ENCODE results near the gene LYRM7. TPM values are rescaled to one million over a fixed set of nuclear protein-coding genes. Genes with fewer than 3 reads are reported as not detected.
"Not testable (repeated sequence)": the region's sequence is repeated elsewhere in the genome, so short reads cannot be mapped to it uniquely, and the experiment has no call there.

LYRM7 gene
- total RNA-seq: 34.9 TPM
- long read RNA-seq, full-length matches to known transcripts: 64 of 77 reads
- long read RNA-seq, partial matches to known transcripts: 1 of 77 reads
- long read RNA-seq, other reads (novel, unspliced or antisense): 12 of 77 reads

DNA sequence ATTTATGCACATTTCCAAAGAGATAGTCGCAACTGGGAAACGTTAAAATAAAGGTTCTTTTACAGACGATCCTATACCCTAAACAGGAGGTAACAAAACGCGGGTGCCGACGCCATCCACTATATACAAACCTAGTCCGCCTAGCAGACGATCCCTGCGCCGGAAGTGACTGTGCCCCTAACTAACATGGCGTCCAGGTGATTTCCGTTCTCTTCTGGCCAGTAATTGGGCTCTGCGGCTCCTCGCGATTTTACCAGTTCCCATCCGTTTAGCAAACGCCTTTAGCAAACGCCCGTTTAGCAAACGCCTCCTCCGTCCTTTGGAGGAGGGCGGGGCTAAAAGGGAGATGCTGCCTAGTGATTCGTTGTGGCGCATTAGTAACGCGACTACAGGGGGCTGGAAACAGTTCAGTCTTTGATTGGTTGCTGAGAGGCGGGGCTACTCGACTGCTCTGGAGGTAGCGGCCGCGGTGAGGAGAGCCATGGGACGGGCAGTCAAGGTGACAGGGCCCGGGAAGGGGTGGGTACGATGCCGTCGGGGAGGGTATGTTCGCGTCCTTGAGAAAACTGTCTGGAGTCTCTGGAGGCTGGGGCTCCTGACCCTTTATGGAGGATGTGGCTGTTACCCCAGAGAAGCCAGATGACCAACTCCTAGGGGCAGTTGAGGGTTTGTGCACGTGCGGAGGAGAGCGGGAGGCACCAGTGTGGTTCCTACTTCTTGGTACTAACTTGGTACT lies at the start of gene LYRM7:
TSS of gene LYRM7 (plus strand) at position 405 of the 736 bp plus-strand sequence. CDS start at position 482, 77 bp downstream.
- DNase-seq: peak; percentile 94
- intact Hi-C loops (cut with micrococcal nuclease): loop anchor here (10.0 kb wide), 1 partner anchor 244 kb away; no protein-coding TSS in a partner anchor
- peak; percentile 99 for ATAC-seq

DNA sequence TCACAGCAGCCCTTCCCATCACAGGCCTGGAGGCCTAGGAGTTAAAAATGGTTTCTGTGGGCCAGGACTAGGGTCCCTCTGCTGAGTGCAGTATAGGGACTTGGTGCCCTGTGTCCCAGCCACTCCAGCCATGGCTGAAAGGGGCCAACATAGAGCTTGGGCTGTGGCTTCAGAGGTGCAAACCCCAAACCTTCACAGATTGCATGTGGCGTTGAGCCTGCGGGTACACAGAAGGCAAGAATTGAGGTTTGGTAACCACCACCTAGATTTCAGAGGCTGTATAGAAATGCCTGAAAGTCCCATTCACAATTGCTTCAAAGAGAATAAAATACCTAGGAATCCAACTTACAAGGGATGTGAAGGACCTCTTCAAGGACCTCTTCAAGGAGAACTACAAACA lies 43.5 kb upstream of the LYRM7 start:
- ATAC-seq; intact Hi-C loops (cut with micrococcal nuclease); DNase-seq: not testable (repeated sequence)

DNA sequence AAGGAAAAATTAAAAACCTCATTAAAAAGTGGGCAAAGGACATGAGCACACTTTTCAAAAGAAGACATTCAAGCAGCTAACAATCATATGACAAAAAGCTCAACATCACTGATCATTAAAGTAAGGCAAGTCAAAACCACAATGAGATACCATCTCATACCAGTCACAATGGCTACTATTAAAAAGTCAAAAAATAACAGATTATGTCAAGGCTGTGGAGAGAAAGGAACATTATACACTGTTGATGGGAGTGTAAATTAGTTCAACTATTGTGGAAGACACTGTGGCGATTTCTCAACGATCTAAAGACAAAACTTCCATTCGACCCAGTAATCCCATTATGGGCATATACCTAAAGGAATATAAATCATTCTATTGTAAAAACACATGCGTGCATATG lies 41.4 kb upstream of the LYRM7 start:
- DNase-seq: no peak
- intact Hi-C loops (cut with micrococcal nuclease): no loop called here
- no peak for ATAC-seq

DNA sequence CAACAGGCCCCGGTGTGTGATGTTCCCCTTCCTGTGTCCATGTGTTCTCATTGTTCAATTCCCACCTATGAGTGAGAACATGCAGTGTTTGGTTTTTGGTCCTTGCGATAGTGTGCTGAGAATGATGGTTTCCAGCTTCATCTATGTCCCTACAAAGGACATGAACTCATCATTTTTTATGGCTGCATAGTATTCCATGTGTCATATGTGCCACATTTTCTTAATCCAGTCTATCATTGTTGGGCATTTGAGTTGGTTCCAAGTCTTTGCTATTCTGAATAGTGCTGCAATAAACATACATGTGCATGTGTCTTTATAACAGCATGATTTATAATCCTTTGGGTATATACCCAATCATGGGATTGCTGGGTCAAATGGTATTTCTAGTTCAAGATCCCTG lies 37.7 kb upstream of the LYRM7 start:
- ATAC-seq; intact Hi-C loops (cut with micrococcal nuclease); DNase-seq: not testable (repeated sequence)

DNA sequence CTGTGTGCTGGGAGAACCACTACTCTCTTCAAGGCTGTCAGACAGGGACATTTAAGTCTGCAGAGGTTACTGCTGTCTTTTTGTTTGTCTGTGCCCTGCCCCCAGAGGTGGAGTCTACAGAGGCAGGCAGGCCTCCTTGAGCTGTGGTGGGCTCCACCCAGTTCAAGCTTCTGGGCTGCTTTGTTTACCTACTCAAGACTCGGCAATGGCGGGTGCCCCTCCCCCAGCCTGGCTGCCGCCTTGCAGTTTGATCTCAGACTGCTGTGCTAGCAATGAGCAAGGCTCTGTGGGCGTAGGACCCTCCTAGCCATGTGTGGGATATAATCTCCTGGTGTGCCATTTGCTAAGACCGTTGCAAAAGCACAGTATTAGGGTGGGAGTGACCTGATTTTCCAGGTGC lies 32.3 kb upstream of the LYRM7 start:
- DNase-seq; intact Hi-C loops (cut with micrococcal nuclease); ATAC-seq: not testable (repeated sequence)

DNA sequence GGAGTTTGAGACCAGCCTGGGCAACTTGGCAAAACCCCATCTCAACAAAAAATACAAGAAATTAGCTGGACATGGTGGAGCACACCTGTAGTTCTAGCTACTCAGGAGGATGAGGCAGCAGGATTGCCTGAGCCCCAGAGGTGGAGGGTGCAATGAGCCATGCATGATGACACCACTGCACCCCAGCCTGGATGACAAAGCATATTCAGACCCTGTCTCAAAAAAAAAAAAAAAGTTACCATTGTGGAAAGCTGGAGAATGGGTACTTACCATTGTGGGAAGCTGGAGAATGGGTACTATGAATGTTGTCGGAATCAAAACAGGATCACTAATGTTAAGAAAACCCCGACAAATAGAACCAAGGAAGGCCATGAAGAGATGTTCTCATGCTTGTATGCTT lies 31.4 kb upstream of the LYRM7 start:
- intact Hi-C loops (cut with micrococcal nuclease): no loop called here
- ATAC-seq (no peak), DNase-seq (no peak)

DNA sequence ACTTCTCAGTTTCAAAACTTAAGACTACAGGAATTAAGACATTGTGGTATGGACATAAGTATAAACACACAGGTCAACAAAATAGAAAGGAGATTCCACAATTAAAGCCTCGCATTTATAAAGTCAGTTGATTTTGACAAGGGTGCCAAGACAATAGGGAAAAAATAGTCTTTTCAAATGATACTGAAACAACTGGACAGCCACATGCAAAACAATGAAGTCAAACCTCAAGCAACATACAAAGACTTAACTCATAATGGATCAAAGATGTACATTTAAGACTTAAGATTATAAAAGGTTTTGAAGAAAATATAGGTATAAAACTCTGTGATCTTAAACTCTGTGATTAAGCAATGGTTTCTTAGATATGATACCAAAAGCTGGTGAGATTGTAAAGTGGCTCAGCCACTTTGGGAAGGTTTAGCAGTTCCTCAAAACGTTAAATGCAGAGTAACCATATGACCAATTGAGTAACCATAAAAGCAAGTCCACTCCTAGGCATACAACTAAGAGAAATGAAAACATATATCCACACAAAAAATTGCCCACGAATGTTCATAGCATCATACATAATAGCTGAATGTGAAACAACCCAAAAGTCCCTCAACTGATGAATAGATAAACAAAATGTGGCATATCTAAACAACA lies 27.6 kb upstream of the LYRM7 start:
- intact Hi-C loops (cut with micrococcal nuclease): no loop called here
- ATAC-seq (no peak), DNase-seq (no peak)

DNA sequence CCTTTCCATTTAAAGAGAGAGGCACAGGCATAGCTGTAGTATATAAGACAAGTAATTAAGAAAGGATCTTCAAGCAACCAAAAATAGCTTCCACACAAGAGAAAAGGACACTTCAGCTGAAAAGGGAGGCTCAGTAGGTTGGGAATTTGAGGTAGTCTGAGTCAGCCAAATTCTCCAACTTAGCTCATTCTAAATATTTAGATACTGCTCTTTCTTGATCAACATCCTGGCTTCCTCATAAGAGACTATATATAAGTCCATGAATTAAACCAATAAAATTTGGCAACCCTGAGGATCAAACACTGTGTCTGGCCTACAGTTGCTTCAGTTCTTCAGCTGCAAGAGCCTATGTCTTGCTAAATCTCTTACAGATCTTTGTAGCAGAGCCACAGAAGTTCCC lies 23.5 kb upstream of the LYRM7 start:
- intact Hi-C loops (cut with micrococcal nuclease): no loop called here
- ATAC-seq (no peak), DNase-seq (no peak)

DNA sequence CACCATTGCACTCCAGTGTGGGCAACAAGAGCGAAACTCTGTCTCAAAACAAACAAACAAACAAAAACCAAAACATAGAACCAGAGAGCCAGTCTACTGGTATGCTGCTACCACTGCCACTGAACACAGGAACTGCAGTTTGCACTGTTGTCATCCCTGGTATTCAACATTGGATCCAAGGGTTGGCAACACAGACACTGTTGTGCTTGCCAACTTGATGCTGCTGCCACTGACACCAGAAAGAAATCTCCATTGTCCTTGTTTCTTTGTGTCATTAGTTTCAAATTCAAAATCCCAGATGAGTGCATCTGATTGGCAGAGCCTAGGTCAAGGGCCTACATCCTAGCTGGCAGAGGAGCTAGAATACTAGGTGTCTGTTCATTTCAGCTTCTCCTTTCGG lies 21.9 kb upstream of the LYRM7 start:
- peak; percentile 58 for ATAC-seq
- DNase-seq: no peak
- intact Hi-C loops (cut with micrococcal nuclease): no loop called here

DNA sequence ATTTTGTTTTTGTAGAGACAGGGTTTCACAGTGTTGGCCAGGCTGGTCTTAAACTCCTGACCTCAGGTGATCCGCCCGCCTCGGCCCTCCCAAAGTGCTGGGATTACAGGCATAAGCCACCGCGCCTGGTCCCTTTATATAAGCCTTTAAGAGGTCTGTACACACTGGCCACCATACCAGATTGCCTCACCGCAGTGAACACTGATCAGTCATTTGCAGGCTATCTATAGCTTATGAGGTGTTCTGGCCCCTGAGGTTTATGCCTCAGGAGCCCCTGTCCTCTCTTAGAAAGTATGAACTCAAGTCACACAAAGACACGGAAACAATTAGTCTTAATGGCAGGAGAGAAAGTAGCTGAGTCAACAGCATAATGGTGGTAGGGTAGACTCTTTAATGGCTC lies 20.3 kb upstream of the LYRM7 start:
- ATAC-seq: no peak
- no peak for DNase-seq
- intact Hi-C loops (cut with micrococcal nuclease): no loop called here

DNA sequence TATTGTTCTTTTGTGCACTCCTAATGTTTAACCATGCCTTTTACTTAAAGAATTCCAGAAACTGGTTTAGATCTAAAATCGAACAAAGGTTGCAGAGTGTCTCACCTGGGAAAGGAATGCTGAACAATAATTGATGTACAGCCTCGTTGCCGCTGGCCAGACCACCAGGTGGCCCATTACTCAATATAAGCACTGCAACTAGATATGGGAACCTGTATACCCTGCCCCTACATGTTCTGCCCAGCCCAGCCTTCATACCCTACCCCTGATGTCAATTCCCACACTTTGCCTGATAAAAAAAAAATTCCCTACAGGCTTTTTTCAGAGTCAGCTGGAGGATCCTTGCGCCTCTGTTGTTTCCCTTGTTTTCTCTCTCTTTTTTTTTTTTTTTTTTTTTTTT lies 19.5 kb upstream of the LYRM7 start:
- no peak for DNase-seq
- no peak for ATAC-seq
- intact Hi-C loops (cut with micrococcal nuclease): no loop called here

DNA sequence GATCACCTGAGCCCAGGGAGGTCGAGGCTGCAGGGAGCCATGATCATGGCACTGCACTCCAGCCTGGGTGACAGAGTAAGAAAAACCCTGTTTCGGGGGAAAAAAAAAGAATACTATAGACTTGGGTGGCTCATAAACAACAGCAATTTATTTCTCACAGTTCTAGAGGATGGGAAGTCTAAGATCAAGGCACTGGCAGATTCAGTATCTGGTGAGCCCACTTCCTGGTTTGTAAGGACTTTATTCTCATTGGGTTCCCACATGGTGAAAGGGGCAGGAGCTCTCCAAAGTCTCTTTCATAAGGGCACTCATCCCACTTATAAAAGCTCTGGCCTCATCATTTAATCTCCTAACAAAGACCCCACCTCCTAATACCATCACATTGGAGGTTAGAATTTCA lies 14.4 kb upstream of the LYRM7 start:
- intact Hi-C loops (cut with micrococcal nuclease): no loop called here
- ATAC-seq (no peak), DNase-seq (no peak)

DNA sequence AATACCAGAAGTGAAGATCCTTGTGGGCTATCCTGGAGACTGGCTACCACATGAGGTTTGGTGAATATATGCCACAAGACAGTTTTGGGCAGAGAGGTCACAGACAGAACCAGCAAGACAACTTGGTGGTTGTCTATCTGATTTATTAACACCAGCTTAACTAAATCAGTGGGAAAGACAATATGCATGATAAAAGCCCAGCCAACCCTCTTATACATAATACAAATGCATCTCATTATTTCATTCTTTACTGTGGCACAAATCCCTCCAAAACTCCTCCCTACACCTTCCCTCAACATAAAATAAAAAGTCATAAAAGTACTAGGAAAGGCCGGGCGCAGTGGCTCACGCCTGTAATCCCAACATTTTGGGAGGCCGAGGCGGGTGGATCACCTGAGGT lies 13.8 kb upstream of the LYRM7 start:
- no peak for ATAC-seq
- no peak for DNase-seq
- intact Hi-C loops (cut with micrococcal nuclease): no loop called here

DNA sequence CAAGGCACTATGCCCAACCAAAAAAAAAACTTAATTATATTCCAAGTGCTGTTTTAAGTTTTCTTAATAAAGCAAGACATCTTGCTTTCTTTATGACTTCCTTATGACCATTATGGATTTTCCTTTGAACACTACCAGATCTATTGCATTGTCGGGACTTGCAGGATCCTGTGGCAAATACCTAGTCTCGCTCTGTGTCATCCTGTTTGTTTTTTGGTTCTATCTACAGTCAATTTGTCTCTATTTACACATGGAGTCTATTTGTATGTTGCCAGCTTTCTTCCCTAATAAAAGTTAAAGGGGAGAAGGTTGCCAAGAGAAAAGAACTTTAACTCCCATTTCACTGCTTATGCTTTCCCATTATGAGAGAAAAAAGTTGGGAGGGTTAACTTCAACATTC lies 10.6 kb upstream of the LYRM7 start:
- DNase-seq (no peak), ATAC-seq (no peak)
- intact Hi-C loops (cut with micrococcal nuclease): no loop called here

DNA sequence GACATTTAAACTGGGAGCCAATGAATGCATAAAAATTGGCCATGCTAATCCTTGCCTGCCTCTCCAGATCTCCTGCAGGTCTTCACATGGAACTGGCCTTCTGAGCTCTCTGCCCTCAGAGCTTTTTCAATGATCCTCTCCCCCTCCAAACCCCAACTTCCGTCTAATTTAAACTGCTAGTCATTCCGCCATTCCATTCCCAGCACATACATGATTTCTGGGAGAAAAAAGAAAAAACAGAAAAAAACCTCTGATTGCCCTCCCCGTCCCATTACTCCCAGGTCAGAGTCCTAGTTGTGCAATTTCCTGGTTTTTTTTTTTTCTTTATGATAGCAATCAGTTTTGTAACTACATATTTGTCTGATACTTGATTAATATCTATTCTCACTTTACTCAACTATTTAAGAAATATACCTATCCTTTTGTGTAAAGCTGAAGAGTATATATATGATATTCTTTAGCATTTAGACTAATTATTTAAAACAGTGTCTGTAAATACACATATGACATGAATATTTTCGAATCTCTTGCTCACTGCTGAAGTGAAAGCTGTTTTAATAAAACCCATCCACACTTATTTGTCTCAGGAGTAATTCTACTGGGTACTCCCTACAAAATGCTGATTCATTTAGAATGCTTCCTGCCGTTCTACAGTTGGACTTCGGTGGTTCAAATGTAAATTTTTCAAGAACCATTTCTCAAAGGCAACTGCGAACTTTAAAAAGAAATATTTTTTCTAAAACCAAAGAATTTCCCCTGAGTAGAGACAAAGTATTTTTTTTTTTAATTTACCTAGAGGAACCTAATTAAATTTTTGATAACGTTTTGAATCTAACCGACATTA lies 7.2 kb upstream of the LYRM7 start:
- intact Hi-C loops (cut with micrococcal nuclease): no loop called here
- no peak for DNase-seq
- no peak for ATAC-seq

DNA sequence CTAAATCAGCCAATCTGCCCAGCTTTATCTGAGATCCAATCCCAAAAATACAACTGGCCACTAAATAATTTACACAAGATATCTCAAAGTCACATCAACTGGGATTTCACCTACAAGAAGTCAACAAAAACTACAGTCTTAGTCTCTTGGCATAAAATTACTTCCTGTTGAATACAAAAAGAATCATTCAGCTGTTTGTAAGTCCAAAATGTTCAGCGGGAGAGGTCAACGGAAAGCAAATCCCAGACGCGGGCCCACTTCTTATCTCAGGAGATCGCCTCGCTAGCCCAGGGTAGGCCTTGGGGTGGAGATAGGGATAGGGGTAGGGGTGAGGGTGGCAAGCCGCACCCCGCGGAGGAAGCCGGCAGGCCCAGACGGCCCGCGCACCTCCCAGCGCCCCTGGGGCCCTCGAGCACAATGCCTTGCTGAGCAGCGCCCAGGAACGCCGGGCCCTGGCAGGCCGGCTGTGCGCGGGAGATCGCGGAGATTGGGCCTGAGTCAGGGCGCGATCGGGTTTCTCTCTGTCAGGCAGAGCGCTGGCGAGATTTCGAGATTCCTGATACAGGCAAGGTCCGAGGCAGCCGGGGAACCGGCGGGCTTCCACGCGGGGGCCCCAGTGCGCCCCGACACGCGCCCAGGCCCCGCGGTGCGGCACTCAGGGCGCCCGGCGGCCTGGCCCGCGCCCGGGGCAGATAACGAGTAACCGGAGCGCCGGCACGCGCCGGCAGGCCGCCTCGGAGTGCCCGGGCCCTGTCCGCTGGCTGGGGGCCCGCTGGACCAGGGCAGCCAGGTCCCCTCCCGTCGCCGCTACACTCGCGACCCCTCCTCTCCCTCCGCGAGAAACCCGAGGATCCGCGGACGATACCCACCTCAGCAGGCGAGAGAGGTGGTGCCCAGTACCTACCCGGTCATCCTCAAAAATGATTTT lies 6.3 kb upstream of the LYRM7 start:
- DNase-seq (peak; percentile 78), ATAC-seq (peak; percentile 86)
- intact Hi-C loops (cut with micrococcal nuclease): no loop called here

DNA sequence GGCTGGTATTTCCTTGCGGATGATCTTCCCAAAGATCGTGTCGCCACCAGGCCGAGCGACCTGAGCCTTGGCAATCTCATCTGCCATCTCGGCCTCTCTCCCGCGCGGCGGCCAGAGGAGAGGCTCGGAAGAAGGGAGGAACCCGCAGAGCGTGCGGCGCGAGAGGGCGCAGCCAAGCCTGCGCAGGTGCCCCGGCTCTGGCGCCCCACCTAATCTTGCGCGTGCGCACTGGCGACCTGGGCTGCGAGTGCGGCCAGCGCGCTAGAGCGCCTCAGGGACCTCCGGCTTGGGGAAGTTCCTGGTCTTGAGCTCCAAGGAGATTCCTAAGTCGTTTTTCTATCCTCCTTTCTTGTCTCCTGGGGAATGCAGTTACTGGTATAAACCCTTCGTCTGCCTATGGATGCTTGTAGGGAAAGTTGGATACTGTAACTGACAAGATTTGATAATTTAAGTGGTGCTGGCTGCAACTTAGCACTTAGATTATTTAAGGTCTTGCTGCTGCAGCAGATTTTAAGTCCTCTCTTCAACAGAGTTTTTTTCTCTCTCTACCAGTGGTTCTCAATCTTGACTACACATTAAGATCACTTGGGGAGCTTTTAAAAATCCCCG lies 5.5 kb upstream of the LYRM7 start, which contains the start of gene HINT1:
TSS of gene HINT1 (minus strand) at position 138 of the 609 bp plus-strand sequence. CDS start at position 87, 51 bp downstream.
- intact Hi-C loops (cut with micrococcal nuclease): no loop called here
- ATAC-seq: peak; percentile 98
- peak; percentile 97 for DNase-seq

DNA sequence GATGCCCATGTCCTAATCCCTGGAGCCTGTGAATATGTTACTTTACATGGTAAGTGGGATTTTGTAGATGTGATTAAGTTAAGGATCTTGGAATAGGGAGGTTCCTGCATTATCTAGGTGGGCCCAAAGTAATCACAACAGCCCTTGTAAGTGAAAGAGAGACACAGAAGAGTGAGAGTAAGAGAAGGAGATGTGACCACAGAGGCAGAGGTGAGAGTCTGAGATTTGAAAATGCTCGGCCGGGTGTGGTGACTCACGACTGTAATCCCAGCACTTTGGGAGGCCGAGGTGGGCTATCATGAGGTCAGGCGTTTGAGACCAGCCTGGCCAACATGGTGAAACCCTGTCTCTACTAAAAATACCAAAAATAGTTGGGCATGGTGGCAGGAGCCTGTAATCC lies 3.1 kb upstream of the LYRM7 start:
- no peak for DNase-seq
- ATAC-seq: no peak
- intact Hi-C loops (cut with micrococcal nuclease): no loop called here
